AG09309 (cell line): ENCODE data around the gene B4GALT1.

Experiments used
- DNase-seq: peaks from one replicate; pipeline ENCODE4 v3.0.0-alpha.2; 2010; ENCODE audit warnings: low read depth
- H3K4me3 ChIP-seq: 2 replicates; pipeline ENCODE4 v1.5.1; 2011; ENCODE audit warnings: mild to moderate bottlenecking, low read depth, low read length, moderate library complexity; ENCODE audit not compliant: control insufficient read depth
- TF ChIP-seq, protein P1 (sequence below): IDR thresholded peaks from 2 replicates; pipeline ENCODE4 v1.5.1; 2011; ENCODE audit warnings: mild to moderate bottlenecking, low read depth, low read length, inconsistent platforms; ENCODE audit not compliant: insufficient read depth, control insufficient read depth; ENCODE audit errors: missing control alignments

Gene B4GALT1

DNA sequence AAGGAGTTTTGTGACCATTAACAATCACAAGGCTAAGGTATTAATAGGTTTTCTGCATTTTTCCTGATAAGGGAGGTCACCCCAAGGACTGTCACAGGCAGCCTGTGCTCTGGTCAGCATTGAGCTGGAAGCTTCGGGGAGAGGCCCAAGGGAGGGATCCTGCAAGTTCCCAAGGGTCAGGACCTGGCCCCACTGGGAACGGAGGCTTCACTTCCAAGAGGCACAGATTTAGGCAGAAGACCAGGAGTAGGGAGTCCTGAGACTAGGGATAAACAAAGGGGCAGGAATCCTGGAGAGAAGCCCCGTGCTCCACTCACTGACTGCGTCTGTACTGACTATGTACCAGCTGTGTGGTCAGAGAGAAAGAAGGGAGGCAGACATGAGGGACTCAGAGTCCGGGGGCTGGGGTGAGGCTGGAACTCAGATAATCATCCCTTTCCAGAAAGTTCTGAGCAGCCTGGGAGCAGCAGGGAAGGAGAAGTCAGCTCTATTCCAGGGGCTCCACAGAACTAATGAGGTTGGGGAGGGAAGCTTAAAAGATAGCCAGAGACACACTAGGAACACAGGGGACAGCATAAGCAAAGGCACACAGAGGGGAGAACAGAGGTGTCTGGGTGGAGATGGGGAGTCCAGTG, 37.8 kb downstream of the B4GALT1 start:
- TF ChIP-seq, protein P1, sequence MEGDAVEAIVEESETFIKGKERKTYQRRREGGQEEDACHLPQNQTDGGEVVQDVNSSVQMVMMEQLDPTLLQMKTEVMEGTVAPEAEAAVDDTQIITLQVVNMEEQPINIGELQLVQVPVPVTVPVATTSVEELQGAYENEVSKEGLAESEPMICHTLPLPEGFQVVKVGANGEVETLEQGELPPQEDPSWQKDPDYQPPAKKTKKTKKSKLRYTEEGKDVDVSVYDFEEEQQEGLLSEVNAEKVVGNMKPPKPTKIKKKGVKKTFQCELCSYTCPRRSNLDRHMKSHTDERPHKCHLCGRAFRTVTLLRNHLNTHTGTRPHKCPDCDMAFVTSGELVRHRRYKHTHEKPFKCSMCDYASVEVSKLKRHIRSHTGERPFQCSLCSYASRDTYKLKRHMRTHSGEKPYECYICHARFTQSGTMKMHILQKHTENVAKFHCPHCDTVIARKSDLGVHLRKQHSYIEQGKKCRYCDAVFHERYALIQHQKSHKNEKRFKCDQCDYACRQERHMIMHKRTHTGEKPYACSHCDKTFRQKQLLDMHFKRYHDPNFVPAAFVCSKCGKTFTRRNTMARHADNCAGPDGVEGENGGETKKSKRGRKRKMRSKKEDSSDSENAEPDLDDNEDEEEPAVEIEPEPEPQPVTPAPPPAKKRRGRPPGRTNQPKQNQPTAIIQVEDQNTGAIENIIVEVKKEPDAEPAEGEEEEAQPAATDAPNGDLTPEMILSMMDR = no peak
- DNase-seq = no peak
- H3K4me3 ChIP-seq = no peak overlapping the region

DNA sequence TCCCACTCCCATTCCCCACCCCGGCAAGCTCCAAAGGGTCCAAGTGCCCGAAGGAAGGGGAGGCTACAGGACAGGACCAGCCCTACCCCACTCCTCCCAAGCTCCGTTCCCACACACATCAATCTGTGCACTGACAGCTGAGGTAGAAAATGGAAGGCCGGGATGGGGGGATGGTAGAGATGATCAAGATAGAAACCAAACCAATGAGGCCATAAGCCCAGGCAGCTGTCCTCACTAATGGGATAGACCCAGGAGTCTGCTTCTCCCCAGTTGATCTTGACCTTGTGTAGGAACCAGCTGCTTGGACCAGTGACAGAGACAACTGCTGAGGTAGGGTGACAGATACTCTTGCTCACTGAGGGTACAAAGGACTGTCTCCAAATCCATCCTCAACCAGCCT, 38.6 kb downstream of the B4GALT1 start:
- no peak for DNase-seq
- TF ChIP-seq, protein P1 = no peak
- no peak overlapping the region for H3K4me3 ChIP-seq

DNA sequence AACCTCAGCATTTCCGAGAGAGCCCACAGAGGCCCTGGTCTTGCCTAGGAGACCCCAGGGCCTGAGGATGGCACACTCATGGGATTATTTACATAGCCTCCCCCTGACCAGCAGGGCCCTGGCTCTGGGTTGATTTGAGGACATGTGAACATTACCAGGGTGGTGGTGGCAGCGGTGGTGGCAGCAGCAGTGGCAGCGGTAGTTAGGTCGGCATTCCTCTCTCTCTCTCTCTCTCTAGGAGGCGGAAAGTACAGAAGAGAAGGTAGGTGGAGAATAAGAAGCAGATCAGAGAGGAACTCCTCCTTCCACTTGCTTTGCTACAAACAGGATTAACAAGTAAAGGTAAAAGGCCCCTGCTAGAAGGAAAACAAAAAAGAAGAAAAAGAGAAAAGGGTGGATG, 39.3 kb downstream of the B4GALT1 start:
- H3K4me3 ChIP-seq = no peak overlapping the region
- TF ChIP-seq, protein P1 = no peak
- no peak for DNase-seq

DNA sequence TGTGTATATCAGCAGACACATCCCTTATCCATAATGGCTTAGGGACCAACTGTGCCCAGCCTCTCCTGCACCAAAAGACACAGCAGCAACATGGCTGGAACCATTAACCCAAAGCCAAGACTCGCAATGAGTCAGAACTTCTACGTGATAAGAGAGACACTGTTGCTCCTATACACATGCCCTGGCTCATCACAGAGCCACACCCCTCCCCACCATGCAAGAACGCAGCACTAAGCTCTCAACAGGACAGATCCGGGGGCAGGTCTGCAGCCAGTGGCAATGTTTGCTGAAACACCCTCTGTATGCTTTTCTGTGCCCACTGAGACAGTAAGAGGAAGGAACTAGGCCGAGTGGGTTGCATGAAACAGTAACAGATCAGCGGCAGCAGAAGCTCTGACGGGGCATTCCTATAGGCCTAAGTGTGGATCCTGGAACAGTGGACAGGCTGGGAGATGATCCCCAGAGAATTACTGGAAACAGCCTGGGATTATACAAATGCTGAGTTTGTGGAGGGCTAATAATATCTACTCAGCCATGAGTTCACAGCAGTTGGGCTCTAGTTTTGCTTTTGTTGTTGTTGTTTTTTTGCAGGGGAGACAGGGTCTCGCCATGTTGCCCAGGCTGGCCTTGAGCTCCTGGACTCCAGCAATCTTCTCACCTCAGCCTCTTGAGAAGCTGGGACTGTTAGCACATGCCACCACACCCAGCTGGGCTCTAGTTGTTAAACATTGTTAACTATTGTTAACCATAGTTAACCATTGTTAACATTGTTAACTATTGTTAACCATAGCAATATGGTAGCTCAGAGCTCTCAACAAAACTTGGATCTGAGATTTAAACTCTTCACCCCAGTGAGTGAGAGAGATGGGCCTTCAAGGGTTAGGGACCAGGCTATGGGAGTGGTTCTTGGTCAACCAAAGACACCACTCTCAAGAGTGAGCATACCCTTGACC, 41.0 kb downstream of the B4GALT1 start:
- DNase-seq = no peak
- TF ChIP-seq, protein P1 = no peak
- H3K4me3 ChIP-seq = no peak overlapping the region

DNA sequence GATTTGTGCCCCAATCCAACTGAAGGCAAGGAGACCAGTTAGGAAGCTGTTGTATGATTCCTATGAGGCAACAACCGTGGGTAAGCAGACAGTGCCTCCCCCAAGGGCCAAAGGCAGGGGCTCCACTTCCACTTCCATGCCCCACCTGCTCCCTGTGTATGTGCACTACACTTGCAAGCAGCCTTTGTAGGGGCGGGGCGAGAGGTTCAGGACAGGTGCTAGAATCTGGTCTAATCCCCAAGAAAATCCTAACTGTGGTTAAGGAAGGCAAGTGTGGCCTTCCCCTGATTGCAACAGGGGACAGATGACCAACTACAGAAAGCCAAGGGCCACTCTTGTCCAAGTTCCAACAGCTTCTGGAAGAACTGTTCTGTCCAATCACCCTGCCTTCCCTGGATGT, 41.7 kb downstream of the B4GALT1 start:
- no peak for DNase-seq
- TF ChIP-seq, protein P1 = no peak
- no peak overlapping the region for H3K4me3 ChIP-seq

DNA sequence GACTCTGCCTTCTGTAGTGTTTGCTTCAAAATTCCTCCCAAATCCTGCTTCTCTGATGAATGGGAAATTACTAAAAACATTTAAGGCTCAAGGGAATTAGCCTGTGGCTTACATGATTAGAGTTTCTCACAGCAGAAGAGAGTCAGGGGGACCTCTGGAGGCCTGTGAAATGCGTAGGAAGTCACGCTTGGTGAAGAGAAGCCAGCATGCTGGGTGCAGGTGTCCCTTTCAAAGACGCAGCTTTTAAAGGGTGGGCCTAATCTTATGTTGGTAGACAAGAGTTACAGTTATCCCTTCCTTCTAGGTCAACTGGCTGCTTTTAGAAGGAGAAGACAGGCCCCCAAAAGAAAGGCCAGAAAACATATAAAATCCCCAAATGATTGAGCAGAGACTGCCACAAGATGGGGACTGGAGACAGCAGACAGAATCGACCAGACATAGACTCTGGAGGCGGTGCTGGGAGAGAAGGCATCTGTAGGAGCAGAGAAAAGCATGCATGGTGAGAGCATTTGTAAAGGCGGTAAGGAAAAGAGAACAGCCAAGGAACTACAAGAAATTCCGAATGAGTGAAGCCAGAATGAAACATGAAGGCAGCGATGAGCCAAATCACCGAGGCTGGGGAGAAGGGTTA, 42.3 kb downstream of the B4GALT1 start:
- TF ChIP-seq, protein P1 = no peak
- DNase-seq = no peak
- no peak overlapping the region for H3K4me3 ChIP-seq
